Sigmoid colon (tissue), 7 donors: ENCODE results near the gene VAMP7. TPM values are rescaled to one million over a fixed set of nuclear protein-coding genes. Genes with fewer than 3 reads are reported as not detected.
"Not testable (repeated sequence)": the region's sequence is repeated elsewhere in the genome, so short reads cannot be mapped to it uniquely, and the experiment has no call there.

Experiments used
- DNase-seq: peaks from one replicate; pipeline ENCODE4 v3.0.0-alpha.2; 2019
- H3K27ac ChIP-seq, 4 donors: fragments of 200-600 bp; sonication (generic); one replicate each; pipeline ENCODE4 v1.5.1; 2016 to 2019; ENCODE audit warnings: mild to moderate bottlenecking in 1 of 4
- H3K27me3 ChIP-seq, 3 donors: fragments of 200-600 bp; sonication (generic); one replicate each; pipeline ENCODE4 v1.5.1; 2019; ENCODE audit warnings: mild to moderate bottlenecking in 1 of 3
- H3K36me3 ChIP-seq, 4 donors: fragments of 200-600 bp; sonication (generic); one replicate each; pipeline ENCODE4 v1.5.1; 2016 to 2019
- H3K4me1 ChIP-seq, 4 donors: fragments of 200-600 bp; sonication (generic); one replicate each; pipeline ENCODE4 v1.5.1; 2017 to 2019
- H3K4me3 ChIP-seq, 4 donors: fragments of 200-600 bp; sonication (generic); one replicate each; pipeline ENCODE4 v1.5.1; 2017 to 2019; ENCODE audit warnings: mild to moderate bottlenecking in 2 of 4, moderate library complexity in 1 of 4
- H3K9me3 ChIP-seq, 4 donors: fragments of 200-600 bp in 3 of 4; sonication (generic) in 3 of 4; one replicate each; pipeline versions ENCODE4 v1.5.1 to v1.6.1; 2013 to 2019
- CTCF ChIP-seq, 4 experiments: fragments of 450-650 bp in 3 of 4; fragments of 200-600 bp in 1 of 4; IDR thresholded peaks; one replicate each; pipeline ENCODE4 v1.5.1; 2016 to 2019; ENCODE audit warnings: antibody characterized with exemption in 4 of 4, mild to moderate bottlenecking in 3 of 4, moderate library complexity in 2 of 4
- EP300 ChIP-seq, 4 donors: sonication (generic); formaldehyde crosslinking; IDR thresholded peaks; one replicate each; pipeline ENCODE4 v1.6.1; 2017; ENCODE audit warnings: antibody characterized with exemption in 4 of 4
- POLR2A ChIP-seq, 2 donors: fragments of 450-650 bp; IDR thresholded peaks; one replicate each; pipeline ENCODE4 v1.6.1; 2016; ENCODE audit warnings: antibody characterized with exemption in 2 of 2, mild to moderate bottlenecking in 2 of 2, moderate library complexity in 2 of 2
- POLR2AphosphoS5 ChIP-seq, 4 donors: sonication (generic); formaldehyde crosslinking; IDR thresholded peaks; one replicate each; pipeline ENCODE4 v1.6.1; 2017; ENCODE audit warnings: antibody characterized with exemption in 4 of 4
- WGBS, 2 donors: extraction: QIAGEN DNeasy Blood & Tissue Kit; methylation state at CpG; one replicate each; pipeline ENCODE4 v1.1.7; 2013; 5-methylcytosine and 5-hydroxymethylcytosine counted together
- intact Hi-C: fragments of 100-400 bp; cut with DNase I; formaldehyde crosslinking; loops from one replicate; pipeline ENCODE4 v1.15.1; 2023
- polyA plus RNA-seq, 3 donors: library from polyadenylated mRNA; stranded (reverse); fragments of 200-250 nt; gene quantifications; one replicate each; pipeline ENCODE4 v1.2.3, GENCODE V29; 2013
- total RNA-seq, 4 donors: library from RNA; depleted of rRNA; stranded (reverse); fragments of >200 nt; gene quantifications; one replicate each; pipeline ENCODE4 v1.1.0, GENCODE V29; 2016
- donor health status: healthy with polysubstance abuse.
- donor health status: Bipolar disorder and iron deficiency.
- donor health status: healthy.

VAMP7 gene, protein sequence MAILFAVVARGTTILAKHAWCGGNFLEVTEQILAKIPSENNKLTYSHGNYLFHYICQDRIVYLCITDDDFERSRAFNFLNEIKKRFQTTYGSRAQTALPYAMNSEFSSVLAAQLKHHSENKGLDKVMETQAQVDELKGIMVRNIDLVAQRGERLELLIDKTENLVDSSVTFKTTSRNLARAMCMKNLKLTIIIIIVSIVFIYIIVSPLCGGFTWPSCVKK
- total RNA-seq (10 to 100 TPM; 31.7 to 40.3 (median 33.3) TPM), polyA plus RNA-seq (10 to 100 TPM; 25.8 to 39.8 (median 36.0) TPM)

DNA sequence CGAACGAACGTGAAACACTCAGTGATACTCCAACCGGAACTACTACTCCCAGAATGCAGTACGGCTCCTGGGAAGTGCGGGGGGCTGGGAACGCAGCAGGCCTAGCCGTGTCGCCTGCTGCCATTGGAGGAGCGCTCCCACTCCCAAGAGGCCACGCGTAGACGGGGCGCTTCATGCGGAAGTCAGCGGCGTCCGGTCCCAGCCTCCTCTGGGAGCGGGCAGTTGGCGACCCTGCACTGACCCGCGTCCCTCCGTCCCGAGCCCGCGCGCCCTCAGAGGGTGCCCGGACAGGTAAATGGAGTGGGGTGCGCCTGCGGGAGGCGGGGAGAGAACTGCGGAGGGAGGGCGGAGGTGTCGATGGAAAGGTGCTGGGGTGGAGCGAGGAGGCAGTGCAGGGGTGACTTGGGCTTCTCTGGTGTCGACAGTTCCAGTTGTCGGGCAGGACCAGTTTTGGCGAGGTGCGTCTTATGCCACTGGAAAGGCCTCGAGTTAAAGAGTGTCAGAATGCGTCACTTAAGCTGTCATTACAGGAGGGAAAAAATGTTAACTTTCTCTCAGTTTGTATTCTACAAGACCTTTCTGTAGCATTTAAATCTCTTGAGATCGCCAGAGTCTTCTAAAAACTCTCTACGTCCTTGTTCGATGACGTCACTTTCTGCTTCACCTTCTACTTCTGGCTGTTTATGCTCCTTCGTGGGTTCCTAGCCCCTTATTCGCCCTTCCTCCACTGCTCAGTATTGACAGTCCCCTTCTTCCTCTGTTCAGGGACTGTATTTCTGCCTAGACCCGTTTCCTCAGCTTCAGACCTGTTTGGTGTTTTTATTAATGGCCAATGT, at the start of gene VAMP7:
TSS of gene VAMP7 (plus strand) at position 188 of the 836 bp plus-strand sequence. CDS start 8,122 bp downstream, outside the sequence.
- Histone ChIP-seq H3K4me3 (peak within 1 kb of the TSS; percentile 62 to 69 (median 68)), H3K4me1 (peaks cover 0 to 7% (median 0%) of the 10 kb centered on the region in 4 donors), H3K36me3 (no peaks in the 10 kb centered on the region), H3K9me3 (no peaks in the 10 kb centered on the region), H3K27me3 (no peaks in the 10 kb centered on the region), H3K27ac (peak within 1 kb of the TSS; percentile 75 to 81 (median 78))
- peak; percentile 92 for DNase-seq
- TF ChIP-seq POLR2AphosphoS5 (IDR thresholded peaks at IDR 0.05) (peak; percentile 68 to 89 (median 87)), EP300 (IDR thresholded peaks at IDR 0.05) (no peak), POLR2A (IDR thresholded peaks at IDR 0.05) (peak; percentile 25 to 61), CTCF (IDR thresholded peaks at IDR 0.05) (no peak)
- WGBS, 2 donors: 30 to 36% methylated on average over 48 of the region's 48 CpGs
- intact Hi-C loops: no loop called here

DNA sequence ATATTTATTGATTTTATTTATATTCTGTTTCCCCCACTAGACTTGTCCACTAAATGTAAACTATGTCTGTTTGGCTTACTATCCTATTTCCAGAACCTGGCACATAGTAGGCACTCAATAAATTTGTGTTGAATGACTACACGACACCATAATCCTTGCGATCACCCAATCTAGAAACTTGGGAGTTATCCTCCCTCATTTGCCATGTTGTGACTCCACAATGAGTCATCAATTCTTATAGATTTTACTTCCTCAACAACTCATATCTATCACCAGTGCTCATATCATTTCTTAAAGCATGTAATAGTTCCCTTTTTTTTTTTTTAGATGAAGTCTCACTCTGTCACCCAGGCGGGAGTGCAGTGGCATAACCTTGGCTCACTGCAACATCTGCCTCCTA, 39.9 kb upstream of the VAMP7 start:
- H3K27me3 ChIP-seq: no peaks in the 10 kb centered on the region
- WGBS, 2 donors: 70 to 75% methylated on average over 3 of the region's 3 CpGs
- intact Hi-C loops: no loop called here
- TF ChIP-seq CTCF (IDR thresholded peaks at IDR 0.05): no peak
- TF ChIP-seq POLR2A (IDR thresholded peaks at IDR 0.05): no peak
- TF ChIP-seq POLR2AphosphoS5 (IDR thresholded peaks at IDR 0.05): no peak
- no peak for TF ChIP-seq EP300 (IDR thresholded peaks at IDR 0.05)
- H3K9me3 ChIP-seq: peaks cover 0 to 3% (median 0%) of the 10 kb centered on the region in 4 donors
- no peaks in the 10 kb centered on the region for H3K36me3 ChIP-seq
- H3K27ac ChIP-seq: no peak overlapping the region
- no peak overlapping the region for H3K4me3 ChIP-seq
- no peak for DNase-seq
- no peaks in the 10 kb centered on the region for H3K4me1 ChIP-seq

GRCh38 chrX:155851786-155852185, 29.4 kb upstream of the VAMP7 start:
- H3K9me3 ChIP-seq, H3K4me3 ChIP-seq, DNase-seq, intact Hi-C loops, H3K36me3 ChIP-seq, H3K27ac ChIP-seq, H3K27me3 ChIP-seq, H3K4me1 ChIP-seq: not testable (repeated sequence)
- WGBS, 2 donors: 87 to 92% methylated on average over 2 of the region's 2 CpGs

DNA sequence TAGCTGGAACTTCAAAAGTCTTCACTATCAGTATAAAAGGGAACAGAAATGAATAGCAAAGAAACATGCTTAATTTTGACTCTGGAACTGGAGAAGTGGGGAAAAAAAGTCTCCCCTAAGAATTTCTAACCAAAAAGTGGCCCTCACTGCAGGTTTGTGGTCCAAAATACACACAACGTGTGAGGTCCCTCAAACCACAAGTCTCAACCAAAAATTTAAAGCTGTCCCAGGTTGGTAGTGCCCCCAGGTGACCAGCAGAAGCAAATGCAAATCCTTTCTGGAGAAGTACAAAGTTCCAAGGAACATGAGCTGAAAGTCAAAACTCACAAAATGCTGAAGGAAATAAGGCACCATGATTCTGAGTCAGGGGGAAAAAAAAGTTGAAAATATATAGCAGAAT, 23.6 kb upstream of the VAMP7 start:
- Histone ChIP-seq H3K4me3 (no peak overlapping the region), H3K27me3 (no peaks in the 10 kb centered on the region), H3K9me3 (no peaks in the 10 kb centered on the region), H3K4me1 (no peaks in the 10 kb centered on the region), H3K36me3 (no peaks in the 10 kb centered on the region), H3K27ac (no peak overlapping the region)
- 13% methylated on average over 1 of the region's 1 CpG for WGBS, 2 donors
- intact Hi-C loops: no loop called here
- TF ChIP-seq POLR2A (IDR thresholded peaks at IDR 0.05) (no peak), EP300 (IDR thresholded peaks at IDR 0.05) (no peak), POLR2AphosphoS5 (IDR thresholded peaks at IDR 0.05) (no peak), CTCF (IDR thresholded peaks at IDR 0.05) (no peak)
- no peak for DNase-seq

DNA sequence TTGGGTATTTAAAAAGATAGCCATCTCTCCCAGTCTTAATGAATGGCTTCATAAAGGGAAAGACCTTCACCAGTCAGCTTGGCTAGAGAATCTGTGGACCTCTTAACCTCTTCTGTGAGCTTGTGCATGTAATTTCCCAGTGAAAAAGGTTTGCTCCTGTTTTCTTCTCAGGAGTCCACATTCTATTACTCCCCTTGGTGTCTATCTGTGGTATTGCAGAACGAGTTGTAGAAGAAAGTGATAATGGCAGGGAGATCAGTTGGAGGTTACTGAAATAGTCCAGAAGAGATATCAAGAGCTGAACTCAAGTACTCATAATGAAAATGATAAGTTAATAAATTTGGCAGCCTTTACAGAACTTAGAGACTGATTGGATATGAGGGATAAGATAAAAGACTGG, 16.5 kb upstream of the VAMP7 start:
- no peak for DNase-seq
- Histone ChIP-seq H3K27me3 (no peaks in the 10 kb centered on the region), H3K9me3 (peaks cover 0 to 5% (median 1%) of the 10 kb centered on the region in 4 donors), H3K4me3 (no peak overlapping the region), H3K36me3 (no peaks in the 10 kb centered on the region), H3K27ac (no peak overlapping the region), H3K4me1 (no peaks in the 10 kb centered on the region)
- intact Hi-C loops: no loop called here
- 33 to 39% methylated on average over 1 of the region's 1 CpG for WGBS, 2 donors
- no peak for TF ChIP-seq POLR2AphosphoS5 (IDR thresholded peaks at IDR 0.05)
- TF ChIP-seq POLR2A (IDR thresholded peaks at IDR 0.05): no peak
- TF ChIP-seq CTCF (IDR thresholded peaks at IDR 0.05): no peak
- no peak for TF ChIP-seq EP300 (IDR thresholded peaks at IDR 0.05)
